ES-I3 (cell line): ENCODE measurements around the gene PNPLA3.
A peak's percentile ranks its signal among the peaks of the same experiment; 100 is the strongest.

Experiments
- H3K36me3 ChIP-seq: 2 replicates; pipeline ENCODE4 v1.6.1; 2013; ENCODE audit warnings: mild to moderate bottlenecking, low read length, control low read depth, moderate library complexity; ENCODE audit not compliant: insufficient read depth
- H3K4me1 ChIP-seq: 2 replicates; pipeline ENCODE4 v1.6.1; 2013; ENCODE audit warnings: mild to moderate bottlenecking, control low read depth, low read length; ENCODE audit not compliant: insufficient read depth
- H3K9ac ChIP-seq: 2 replicates; pipeline ENCODE4 v1.6.1; 2013; ENCODE audit warnings: low read depth, mild to moderate bottlenecking, low read length, moderate library complexity
- H3K9me3 ChIP-seq: 2 replicates; pipeline ENCODE4 v1.6.1; 2013; ENCODE audit warnings: mild to moderate bottlenecking, low read length, moderate library complexity; ENCODE audit not compliant: control insufficient read depth, insufficient read depth

The PNPLA3 gene

GRCh38 chr22:43953988-43954785, 30.6 kb downstream of the PNPLA3 start:
- Histone ChIP-seq H3K9me3 (no peaks in the 10 kb centered on the region), H3K36me3 (no peaks in the 10 kb centered on the region), H3K4me1 (peaks cover 12% of the 10 kb centered on the region), H3K9ac (peak overlapping the region; percentile 99; the same call in 1 of the 2 replicates)

- no peaks in the 10 kb centered on the region for H3K36me3 ChIP-seq
These were observed 31.7 kb downstream of the PNPLA3 start, which contains the start of gene SAMM50 for GRCh38 chr22:43955040-43955882. Gene SAMM50, plus strand, starts transcription at chr22:43955442. Its CDS starts 136 bp downstream, at chr22:43955578.

GRCh38 chr22:43955883-43956782, 32.5 kb downstream of the PNPLA3 start:
- Histone ChIP-seq H3K9ac (peak overlapping the region; percentile 99), H3K36me3 (no peaks in the 10 kb centered on the region), H3K4me1 (peaks cover 12% of the 10 kb centered on the region), H3K9me3 (no peaks in the 10 kb centered on the region)

More at GRCh38 chr22:43955040-43955882, 31.7 kb downstream of the PNPLA3 start, which contains the start of gene SAMM50:
- peaks cover 12% of the 10 kb centered on the region for H3K4me1 ChIP-seq
- H3K9ac ChIP-seq, result peak within 1 kb of the TSS; percentile 99
- no peaks in the 10 kb centered on the region for H3K9me3 ChIP-seq

GRCh38 chr22:43956805-43957463, 33.3 kb downstream of the PNPLA3 start:
- H3K9ac ChIP-seq, result peak overlapping the region; percentile 99; the same call in 1 of the 2 replicates
- peaks cover 12% of the 10 kb centered on the region for H3K4me1 ChIP-seq

GRCh38 chr22:43957871-43958270, 34.3 kb downstream of the PNPLA3 start:
- no peak overlapping the region for H3K9ac ChIP-seq

More at GRCh38 chr22:43956805-43957463, 33.3 kb downstream of the PNPLA3 start:
- no peaks in the 10 kb centered on the region for H3K9me3 ChIP-seq
- H3K36me3 ChIP-seq, result no peaks in the 10 kb centered on the region

GRCh38 chr22:43964314-43964857, 40.8 kb downstream of the PNPLA3 start:
- Histone ChIP-seq H3K4me1 (no peaks in the 10 kb centered on the region), H3K9me3 (no peaks in the 10 kb centered on the region), H3K36me3 (peaks cover 16% of the 10 kb centered on the region; the same call in 1 of the 2 replicates), H3K9ac (no peak overlapping the region)

More at GRCh38 chr22:43957871-43958270, 34.3 kb downstream of the PNPLA3 start:
- Histone ChIP-seq H3K36me3 (no peaks in the 10 kb centered on the region), H3K9me3 (no peaks in the 10 kb centered on the region), H3K4me1 (peaks cover 12% of the 10 kb centered on the region)

- Histone ChIP-seq H3K9ac (no peak overlapping the region), H3K4me1 (no peaks in the 10 kb centered on the region), H3K9me3 (no peaks in the 10 kb centered on the region), H3K36me3 (peaks cover 21% of the 10 kb centered on the region)
These were observed 43.5 kb downstream of the PNPLA3 start for GRCh38 chr22:43967069-43967468.

- Histone ChIP-seq H3K9me3 (no peaks in the 10 kb centered on the region), H3K4me1 (0 out of 2 replicates have a peak, but pooled peaks cover 5% of the 10 kb centered on the region), H3K9ac (no peak overlapping the region), H3K36me3 (peaks cover 29% of the 10 kb centered on the region)
These were observed 45.0 kb downstream of the PNPLA3 start for GRCh38 chr22:43968614-43969013.

GRCh38 chr22:43969021-43969878, 45.6 kb downstream of the PNPLA3 start:
- no peaks in the 10 kb centered on the region for H3K9me3 ChIP-seq
- 0 out of 2 replicates have a peak, but pooled peaks cover 5% of the 10 kb centered on the region for H3K4me1 ChIP-seq
- no peak overlapping the region for H3K9ac ChIP-seq
- H3K36me3 ChIP-seq, result peaks cover 29% of the 10 kb centered on the region

GRCh38 chr22:43969989-43970755, 46.6 kb downstream of the PNPLA3 start:
- Histone ChIP-seq H3K36me3 (peaks cover 29% of the 10 kb centered on the region), H3K9me3 (no peaks in the 10 kb centered on the region)

GRCh38 chr22:43971112-43971511, 47.5 kb downstream of the PNPLA3 start:
- Histone ChIP-seq H3K9ac (no peak overlapping the region), H3K4me1 (0 out of 2 replicates have a peak, but pooled peaks cover 5% of the 10 kb centered on the region), H3K9me3 (no peaks in the 10 kb centered on the region), H3K36me3 (peaks cover 33% of the 10 kb centered on the region)

More at GRCh38 chr22:43969989-43970755, 46.6 kb downstream of the PNPLA3 start:
- Histone ChIP-seq H3K9ac (no peak overlapping the region), H3K4me1 (0 out of 2 replicates have a peak, but pooled peaks cover 5% of the 10 kb centered on the region)
